HEK293T (cell line): ENCODE data around the gene MARK2.

Experiments
- FOXA1 ChIP-seq: fragments of 450-650 bp; IDR thresholded peaks from 2 replicates; pipeline ENCODE4 v1.6.1; 2016; ENCODE audit warnings: mild to moderate bottlenecking
- NFRKB ChIP-seq: fragments of 450-650 bp; IDR thresholded peaks from 2 replicates; pipeline ENCODE4 v1.6.1; 2016; ENCODE audit warnings: mild to moderate bottlenecking, moderate library complexity
- TF ChIP-seq, protein P1 (sequence below): fragments of 450-650 bp; IDR thresholded peaks from 2 replicates; pipeline ENCODE4 v1.6.1; 2016

DNA sequence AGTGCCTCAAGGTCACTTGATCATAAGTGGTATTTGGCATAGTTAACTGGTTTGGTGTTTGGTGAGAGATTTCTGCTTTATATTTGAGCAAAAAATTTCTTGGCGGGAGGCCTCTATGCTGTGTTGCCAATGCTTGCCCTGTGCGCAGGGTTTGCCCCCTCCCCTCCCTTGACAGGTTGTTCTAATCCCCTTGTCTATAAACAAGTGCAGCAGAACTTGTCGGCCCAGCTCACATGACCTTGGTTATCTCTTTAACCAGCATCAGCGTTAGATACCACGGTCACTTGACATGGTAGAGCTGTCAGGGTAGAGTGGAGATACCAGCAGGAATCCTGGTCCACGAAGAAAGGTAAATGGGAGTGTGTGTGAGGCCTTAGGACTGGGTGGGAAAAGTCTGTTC, 35.6 kb downstream of the MARK2 start:
- TF ChIP-seq NFRKB (no peak), FOXA1 (no peak)
- TF ChIP-seq, protein P1, sequence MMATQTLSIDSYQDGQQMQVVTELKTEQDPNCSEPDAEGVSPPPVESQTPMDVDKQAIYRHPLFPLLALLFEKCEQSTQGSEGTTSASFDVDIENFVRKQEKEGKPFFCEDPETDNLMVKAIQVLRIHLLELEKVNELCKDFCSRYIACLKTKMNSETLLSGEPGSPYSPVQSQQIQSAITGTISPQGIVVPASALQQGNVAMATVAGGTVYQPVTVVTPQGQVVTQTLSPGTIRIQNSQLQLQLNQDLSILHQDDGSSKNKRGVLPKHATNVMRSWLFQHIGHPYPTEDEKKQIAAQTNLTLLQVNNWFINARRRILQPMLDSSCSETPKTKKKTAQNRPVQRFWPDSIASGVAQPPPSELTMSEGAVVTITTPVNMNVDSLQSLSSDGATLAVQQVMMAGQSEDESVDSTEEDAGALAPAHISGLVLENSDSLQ = no peak
